GM12891 (cell line): Measurements from ENCODE around the gene PARD6B.
"Not testable (repeated sequence)": the region's sequence is repeated elsewhere in the genome, so short reads cannot be mapped to it uniquely, and the experiment has no call there.

Experiments used
- DNase-seq: peaks from one replicate; pipeline ENCODE4 v3.0.0; 2011; ENCODE audit warnings: low spot score; ENCODE audit not compliant: insufficient read length
- FAIRE-seq: peaks from 2 replicates; lab custom pipeline; 2011; peaks lifted over from hg19 to GRCh38; lab: Jason Lieb, UNC
- PAX5 ChIP-seq: IDR thresholded peaks from 2 replicates; pipeline ENCODE4 v1.6.1; 2011; ENCODE audit warnings: low read length, moderate library complexity, mild to moderate bottlenecking; ENCODE audit not compliant: insufficient read depth, severe bottlenecking
- POLR2A ChIP-seq: IDR thresholded peaks from 2 replicates; pipeline ENCODE4 v1.6.1; 2011; ENCODE audit warnings: low read depth, low read length, control low read depth
- POLR2AphosphoS5 ChIP-seq: IDR thresholded peaks from 2 replicates; pipeline ENCODE4 v1.6.1; 2011; ENCODE audit warnings: low read depth, low read length, control low read depth
- POU2F2 ChIP-seq: IDR thresholded peaks from 2 replicates; pipeline ENCODE4 v1.6.1; 2011; ENCODE audit warnings: low read depth, mild to moderate bottlenecking, control low read depth, low read length, moderate library complexity
- SPI1 ChIP-seq: IDR thresholded peaks from 2 replicates; pipeline ENCODE4 v1.6.1; 2011; ENCODE audit warnings: low read depth, low read length, control low read depth
- TAF1 ChIP-seq: IDR thresholded peaks from 2 replicates; pipeline ENCODE4 v1.6.1; 2011; ENCODE audit warnings: low read depth, low read length, control low read depth

The PARD6B gene

DNA sequence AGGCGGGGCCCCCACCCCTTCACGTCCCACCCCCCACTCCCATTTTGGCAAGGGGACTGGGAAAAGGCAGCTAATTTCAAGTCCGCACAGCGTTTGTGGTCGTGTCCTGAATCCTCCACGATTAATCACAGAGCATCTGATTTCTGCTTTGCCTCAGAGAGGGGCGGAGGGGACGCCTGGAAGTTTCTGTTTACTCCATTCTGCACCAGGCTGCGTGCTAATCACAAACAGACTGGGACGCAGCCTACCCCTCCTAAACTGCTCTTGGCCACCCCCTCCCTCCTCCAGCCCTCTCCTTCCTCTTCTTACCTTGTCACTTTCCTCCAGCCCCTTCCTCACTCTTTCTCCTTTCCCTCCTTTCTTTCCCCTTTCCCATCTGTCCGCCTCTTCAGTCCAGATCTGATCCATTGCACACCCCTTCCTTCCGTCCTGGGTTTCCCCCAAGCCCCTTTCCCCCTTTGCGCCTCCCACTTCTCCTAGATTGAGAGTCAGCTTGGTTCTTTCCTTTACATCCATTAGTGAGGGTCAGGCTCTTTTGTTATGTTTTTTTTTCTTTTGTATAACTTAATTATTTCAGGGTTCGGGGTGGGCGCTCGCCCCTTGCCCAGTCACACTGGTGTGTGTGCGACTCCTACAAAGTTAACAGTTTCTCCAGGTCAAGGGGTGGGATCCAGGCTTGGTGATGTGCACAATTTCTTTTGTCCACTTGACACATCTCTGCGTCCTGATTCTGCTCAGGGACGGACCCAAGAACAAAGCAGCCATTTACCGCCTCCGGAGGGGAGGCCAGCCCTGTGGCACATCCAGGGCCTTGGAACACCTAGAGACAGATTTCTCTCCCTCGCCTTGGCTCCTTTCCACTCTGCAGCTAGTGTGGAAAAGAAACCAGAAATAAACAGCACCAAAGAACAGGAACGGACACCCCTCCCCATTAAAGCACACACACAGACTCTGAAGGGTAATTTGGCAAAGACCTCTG, 39.5 kb upstream of the PARD6B start:
- no peak for DNase-seq
- no peak for TF ChIP-seq POLR2A
- no peak for TF ChIP-seq POU2F2
- no peak for TF ChIP-seq POLR2AphosphoS5
- TF ChIP-seq TAF1: no peak
- TF ChIP-seq PAX5: no peak
- no peak for TF ChIP-seq SPI1
- FAIRE-seq: no peak

DNA sequence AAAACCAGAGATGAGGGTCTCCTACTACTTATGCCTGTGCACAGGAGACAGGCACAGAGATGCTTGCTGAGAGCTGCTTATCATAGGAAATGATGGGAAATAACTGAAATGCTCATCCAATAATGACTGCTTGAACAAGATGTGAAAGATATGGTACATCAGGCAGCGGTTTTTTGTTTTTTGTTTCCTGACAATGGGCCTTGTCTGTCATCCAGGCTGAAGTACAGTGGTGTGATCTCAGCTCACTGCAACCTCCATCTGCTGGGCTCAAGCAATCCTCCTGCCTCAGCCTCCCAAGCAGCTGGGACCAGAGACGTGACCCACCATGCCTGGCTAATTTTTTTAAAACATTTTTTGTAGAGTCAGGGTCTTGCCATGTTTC, 38.8 kb upstream of the PARD6B start:
- TF ChIP-seq TAF1 (no peak), POU2F2 (no peak), PAX5 (no peak), POLR2AphosphoS5 (no peak), SPI1 (no peak), POLR2A (no peak)
- DNase-seq (no peak), FAIRE-seq (no peak)

GRCh38 chr20:50693001-50693400, 38.4 kb upstream of the PARD6B start:
- DNase-seq (no peak), FAIRE-seq (no peak)
- TF ChIP-seq POU2F2 (no peak), TAF1 (no peak), POLR2AphosphoS5 (no peak), PAX5 (no peak), POLR2A (no peak), SPI1 (no peak)

DNA sequence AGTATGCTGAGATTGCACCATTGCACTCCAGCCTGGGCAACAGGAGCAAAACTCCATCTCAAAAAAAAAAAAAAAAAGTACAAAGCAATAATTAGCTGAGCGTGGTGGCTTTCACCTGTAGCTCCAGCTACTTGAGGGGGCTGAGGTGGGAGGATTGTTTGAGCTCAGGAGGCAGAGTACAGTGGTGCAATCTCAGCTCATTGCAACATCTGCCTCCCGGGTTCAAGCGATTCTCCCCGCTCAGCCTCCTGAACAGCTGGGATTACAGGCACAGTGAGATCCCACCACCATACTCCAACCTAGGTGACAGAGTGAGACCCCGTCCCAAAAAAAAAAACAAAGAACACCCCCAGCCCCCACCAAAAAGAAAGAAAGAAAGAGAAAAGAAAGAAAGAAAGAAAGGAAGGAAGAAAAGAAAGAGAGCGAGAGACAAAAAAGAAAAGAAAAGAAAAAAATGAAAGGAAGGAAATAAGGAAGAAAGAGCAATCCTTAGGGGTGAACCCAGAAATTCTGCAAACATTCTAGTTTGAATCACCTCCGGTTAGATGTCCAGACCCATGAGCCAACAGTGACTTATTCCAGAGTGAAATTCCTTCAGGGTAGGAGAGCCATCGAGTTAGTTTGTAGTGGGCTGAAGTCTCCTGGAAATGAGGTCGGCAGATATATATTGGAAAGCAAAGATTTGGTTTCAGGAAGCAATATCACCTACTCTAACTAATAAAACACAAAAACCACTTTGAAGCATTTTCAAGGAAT, 36.8 kb upstream of the PARD6B start:
- FAIRE-seq: no peak
- TF ChIP-seq POLR2A (no peak), POLR2AphosphoS5 (no peak), POU2F2 (no peak), SPI1 (no peak), TAF1 (no peak), PAX5 (no peak)
- DNase-seq: no peak

DNA sequence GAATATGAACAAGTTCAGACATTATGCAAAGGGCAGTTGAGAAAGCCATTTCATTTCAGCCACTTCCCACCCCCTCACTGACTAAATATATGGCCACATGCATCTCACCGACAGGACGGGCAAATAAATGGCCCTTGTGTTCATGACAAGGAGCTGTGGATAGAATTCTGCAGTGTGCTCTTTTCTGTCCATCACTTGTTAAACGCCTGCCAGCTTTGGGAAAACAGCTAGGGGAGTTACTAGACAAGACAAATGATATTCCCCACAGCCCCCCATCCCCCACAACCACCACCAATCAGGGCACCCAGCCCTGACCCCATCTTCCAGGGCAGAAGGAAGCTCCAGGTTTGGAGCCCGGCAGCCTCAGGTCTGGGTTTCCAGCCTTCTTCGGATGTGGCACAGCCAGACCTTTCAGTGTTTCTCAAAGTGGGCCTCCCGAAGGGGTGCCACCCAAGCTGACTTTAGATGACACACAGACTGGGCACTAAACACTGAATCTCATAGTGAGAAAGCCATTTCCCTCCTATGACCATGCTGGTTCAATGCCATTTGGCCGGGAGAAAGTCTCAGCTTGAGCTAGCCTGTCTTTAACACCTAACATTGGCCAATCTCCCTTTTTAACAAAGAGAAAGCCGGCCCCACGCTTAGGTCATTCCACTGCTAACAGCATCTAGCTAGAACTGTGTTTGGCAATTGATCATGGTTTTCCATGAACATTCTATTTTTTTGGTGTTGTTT, 36.1 kb upstream of the PARD6B start:
- DNase-seq: no peak
- no peak for FAIRE-seq
- TF ChIP-seq POLR2AphosphoS5 (no peak), POLR2A (no peak), PAX5 (no peak), POU2F2 (no peak), SPI1 (no peak), TAF1 (no peak)

GRCh38 chr20:50698255-50698654, 33.1 kb upstream of the PARD6B start:
- not testable (repeated sequence) for DNase-seq, FAIRE-seq

- no peak for FAIRE-seq
- DNase-seq: no peak
- no peak for TF ChIP-seq PAX5
- no peak for TF ChIP-seq TAF1
- TF ChIP-seq POU2F2: no peak
- TF ChIP-seq POLR2A: no peak
- no peak for TF ChIP-seq POLR2AphosphoS5
- TF ChIP-seq SPI1: no peak
Observed at GRCh38 chr20:50699688-50700087, 31.7 kb upstream of the PARD6B start.

DNA sequence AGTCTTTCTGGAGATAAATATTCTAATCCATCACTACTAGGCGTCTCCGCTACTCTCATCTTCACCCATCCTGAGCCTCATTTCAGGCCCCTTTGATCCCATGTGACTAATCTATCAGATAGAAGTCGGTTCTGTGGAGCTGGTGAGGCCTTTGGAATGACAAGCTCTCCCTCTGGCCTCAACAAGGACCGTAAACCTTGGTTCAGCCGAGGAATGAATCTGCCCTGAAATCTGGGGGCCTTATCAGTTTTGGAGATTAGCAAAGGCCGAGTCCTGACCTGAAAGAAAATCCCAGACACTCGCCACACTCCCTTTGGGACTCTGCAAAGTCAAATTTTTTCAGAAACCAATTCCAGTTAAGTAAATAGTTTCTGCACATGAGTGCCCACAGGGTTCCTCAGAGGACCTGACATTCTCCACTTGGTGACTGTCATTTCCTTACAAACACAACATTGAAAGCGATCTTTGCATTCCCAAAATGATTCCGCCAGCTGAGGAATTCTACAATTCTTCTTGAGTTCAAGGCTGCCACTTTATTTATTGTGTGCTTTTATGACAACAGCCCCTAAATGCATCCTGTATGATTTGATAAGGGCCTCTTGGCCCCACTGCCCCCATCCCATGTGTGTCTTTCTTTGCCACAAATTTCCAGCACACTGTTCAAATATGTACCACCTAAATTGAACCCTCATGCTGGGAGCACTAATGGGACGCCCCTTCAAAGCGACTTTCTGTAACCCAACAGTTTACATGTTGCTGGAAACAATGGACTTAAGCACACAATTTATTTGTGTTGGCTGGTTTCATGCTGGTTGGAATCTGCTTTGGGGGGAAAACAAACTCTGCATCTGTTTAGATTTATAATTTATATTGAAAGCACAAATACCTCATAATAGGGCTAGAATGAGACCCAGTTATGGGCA, 30.1 kb upstream of the PARD6B start:
- TF ChIP-seq SPI1 (no peak), POLR2A (no peak), POLR2AphosphoS5 (no peak), PAX5 (no peak), POU2F2 (no peak), TAF1 (no peak)
- DNase-seq: no peak
- no peak for FAIRE-seq

GRCh38 chr20:50703651-50704438, 27.5 kb upstream of the PARD6B start:
- DNase-seq, FAIRE-seq: not testable (repeated sequence)
